Neuronal stem cell (in vitro differentiated cells): ENCODE data around the gene KCNJ6.

Source experiments
- DNase-seq: peaks from one replicate; pipeline ENCODE4 v3.0.0-alpha.2; 2013; ENCODE audit warnings: low spot score
- H2AFZ ChIP-seq: one replicate; pipeline ENCODE4 v1.6.1; 2013; ENCODE audit warnings: mild to moderate bottlenecking, low read length, inconsistent platforms
- H2AK5ac ChIP-seq: 2 replicates; pipeline ENCODE4 v1.6.1; 2013; ENCODE audit warnings: low read depth, mild to moderate bottlenecking, inconsistent platforms, low read length, moderate library complexity, mixed read lengths
- H2BK120ac ChIP-seq: 2 replicates; pipeline ENCODE4 v1.6.1; 2013; ENCODE audit warnings: low read depth, mild to moderate bottlenecking, inconsistent platforms, low read length, moderate library complexity, mixed read lengths
- H2BK12ac ChIP-seq: one replicate; pipeline ENCODE4 v1.6.1; 2013; ENCODE audit warnings: low read length, inconsistent platforms
- H2BK15ac ChIP-seq: 2 replicates; pipeline ENCODE4 v1.6.1; 2013; ENCODE audit warnings: mild to moderate bottlenecking, low read length, inconsistent platforms, mixed read lengths
- H2BK5ac ChIP-seq: one replicate; pipeline ENCODE4 v1.6.1; 2013; ENCODE audit warnings: inconsistent platforms, mild to moderate bottlenecking, low read length, moderate library complexity
- H3K14ac ChIP-seq: one replicate; pipeline ENCODE4 v1.6.1; 2013; ENCODE audit warnings: low read length, inconsistent platforms
- H3K18ac ChIP-seq: 2 replicates; pipeline ENCODE4 v1.6.1; 2013; ENCODE audit warnings: low read length, inconsistent platforms
- H3K23ac ChIP-seq: 2 replicates; pipeline ENCODE4 v1.6.1; 2013; ENCODE audit warnings: low read depth, mild to moderate bottlenecking, mixed read lengths, low read length, inconsistent platforms; ENCODE audit not compliant: poor library complexity
- H3K27ac ChIP-seq: replicated peaks from 3 replicates; pipeline ENCODE4 v1.5.1; 2013; ENCODE audit warnings: low read length, inconsistent platforms
- H3K27me3 ChIP-seq, 3 experiments: 2 replicates each; pipeline ENCODE4 v1.6.1; 2013; ENCODE audit warnings: low read length in 3 of 3, mild to moderate bottlenecking in 2 of 3, inconsistent platforms in 1 of 3, low read depth in 1 of 3, mixed read lengths in 1 of 3, moderate library complexity in 1 of 3; ENCODE audit not compliant: control insufficient read depth in 3 of 3, insufficient read depth in 3 of 3
- H3K36me3 ChIP-seq, 2 donors: replicated peaks in 1 of 2; 2 replicates each; pipeline ENCODE4 v1.6.1; 2013; ENCODE audit warnings: low read length in 2 of 2; ENCODE audit not compliant: control insufficient read depth in 2 of 2, insufficient read depth in 2 of 2
- H3K4ac ChIP-seq: 2 replicates; pipeline ENCODE4 v1.6.1; 2013; ENCODE audit warnings: inconsistent platforms, mild to moderate bottlenecking, low read length, moderate library complexity
- H3K4me1 ChIP-seq, 2 donors: 1 replicate in 1 of 2; 2 replicates in 1 of 2; pipeline ENCODE4 v1.6.1; 2013; ENCODE audit warnings: low read length in 2 of 2, low read depth in 1 of 2; ENCODE audit not compliant: control insufficient read depth in 2 of 2, insufficient read depth in 1 of 2
- H3K4me2 ChIP-seq: one replicate; pipeline ENCODE4 v1.6.1; 2013; ENCODE audit warnings: mild to moderate bottlenecking, low read length, inconsistent platforms; ENCODE audit not compliant: insufficient read depth, poor library complexity, severe bottlenecking
- H3K4me3 ChIP-seq, 2 donors: 2 replicates each; pipeline ENCODE4 v1.5.1; 2013; ENCODE audit warnings: low read length in 2 of 2, mild to moderate bottlenecking in 2 of 2, inconsistent platforms in 1 of 2, moderate library complexity in 1 of 2
- H3K79me1 ChIP-seq: one replicate; pipeline ENCODE4 v1.6.1; 2013; ENCODE audit warnings: low read depth, mild to moderate bottlenecking, inconsistent platforms, low read length, moderate library complexity
- H3K9ac ChIP-seq: one replicate; pipeline ENCODE4 v1.6.1; 2013; ENCODE audit warnings: mild to moderate bottlenecking, low read depth, low read length, inconsistent platforms; ENCODE audit not compliant: poor library complexity
- H3K9me3 ChIP-seq, 2 donors: replicated peaks in 1 of 2; 2 replicates each; pipeline versions ENCODE3 to v1.6.1; 2013; ENCODE audit warnings: low read length in 2 of 2, mild to moderate bottlenecking in 2 of 2, inconsistent platforms in 1 of 2, low read depth in 1 of 2, mixed read lengths in 1 of 2, moderate library complexity in 1 of 2; ENCODE audit not compliant: control insufficient read depth in 2 of 2, insufficient read depth in 1 of 2
- H4K8ac ChIP-seq: one replicate; pipeline ENCODE4 v1.6.1; 2013; ENCODE audit warnings: low read depth, mild to moderate bottlenecking, inconsistent platforms, low read length, moderate library complexity
- H4K91ac ChIP-seq: one replicate; pipeline ENCODE4 v1.6.1; 2013; ENCODE audit warnings: low read length, low read depth, mild to moderate bottlenecking, inconsistent platforms; ENCODE audit not compliant: poor library complexity
- WGBS, 2 donors: extraction: QIAGEN DNeasy Blood & Tissue Kit; methylation state at CpG; one replicate each; pipeline ENCODE4 v1.1.7; 2013; ENCODE audit warnings: missing lambda C conversion rate in 2 of 2, mixed read lengths in 1 of 2; ENCODE audit not compliant: insufficient read length in 2 of 2, insufficient replicate concordance in 1 of 2; ENCODE audit errors: extremely low coverage in 2 of 2; 5-methylcytosine and 5-hydroxymethylcytosine counted together

Gene KCNJ6

DNA sequence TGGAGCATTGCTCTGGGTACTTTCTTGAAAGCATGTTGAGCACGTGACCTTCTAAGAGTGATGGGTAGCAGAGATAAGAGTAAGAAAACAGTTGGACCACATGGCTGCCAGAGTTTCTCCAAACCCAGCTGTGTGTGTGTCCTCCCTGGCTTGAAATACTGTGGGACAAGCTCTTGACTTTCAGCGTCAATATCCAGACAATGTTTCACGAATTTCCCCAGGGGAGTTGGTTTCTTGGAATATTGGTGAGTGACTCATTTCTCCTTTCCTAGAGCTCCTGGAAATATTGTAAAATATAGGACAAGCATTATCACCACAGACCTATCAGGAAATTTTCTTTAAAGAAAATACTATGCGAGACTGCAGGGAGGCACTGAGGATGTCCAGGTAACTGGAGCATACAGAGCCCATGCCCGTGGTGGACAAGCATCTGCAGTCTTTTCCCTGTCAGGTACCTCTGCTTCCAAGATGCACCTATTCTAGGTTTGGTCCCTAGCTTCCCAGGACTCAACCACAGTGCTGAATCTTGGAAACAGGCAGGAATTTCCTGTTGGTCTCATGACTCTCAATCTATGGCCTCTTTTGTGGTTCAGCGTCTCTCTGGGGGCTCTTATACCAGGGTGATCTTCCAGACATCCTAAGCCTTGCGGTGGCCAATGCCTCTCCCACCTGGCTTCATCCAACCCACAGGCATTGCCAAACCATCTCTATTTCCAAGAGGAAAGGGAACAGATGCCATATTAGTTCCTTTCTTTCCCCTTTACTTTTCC lies 67.4 kb downstream of the KCNJ6 start:
- no peak overlapping the region for H3K23ac ChIP-seq
- H2BK15ac ChIP-seq: no peak overlapping the region
- H2BK5ac ChIP-seq: no peak overlapping the region
- no peak overlapping the region for H3K27ac ChIP-seq
- H3K36me3 ChIP-seq: no peaks in the 10 kb centered on the region
- H2AK5ac ChIP-seq: no peak overlapping the region
- H3K9me3 ChIP-seq: peaks cover 0 to 27% of the 10 kb centered on the region in 2 donors
- H2BK12ac ChIP-seq: no peak overlapping the region
- H3K18ac ChIP-seq: no peak overlapping the region
- peaks cover 0 to 3% of the 10 kb centered on the region in 2 donors for H3K4me1 ChIP-seq
- no peak overlapping the region for H4K91ac ChIP-seq
- H3K4me3 ChIP-seq: no peak overlapping the region
- no peak for DNase-seq
- no peak overlapping the region for H3K9ac ChIP-seq
- no CpG with 5 or more reads among the region's 7 CpGs for WGBS, 2 donors
- H3K4me2 ChIP-seq: no peak overlapping the region
- H2BK120ac ChIP-seq: no peak overlapping the region
- no peak overlapping the region for H2AFZ ChIP-seq
- no peak overlapping the region for H4K8ac ChIP-seq
- no peak overlapping the region for H3K4ac ChIP-seq
- no peak overlapping the region for H3K14ac ChIP-seq
- H3K79me1 ChIP-seq: no peaks in the 10 kb centered on the region
- no peaks in the 10 kb centered on the region for H3K27me3 ChIP-seq

DNA sequence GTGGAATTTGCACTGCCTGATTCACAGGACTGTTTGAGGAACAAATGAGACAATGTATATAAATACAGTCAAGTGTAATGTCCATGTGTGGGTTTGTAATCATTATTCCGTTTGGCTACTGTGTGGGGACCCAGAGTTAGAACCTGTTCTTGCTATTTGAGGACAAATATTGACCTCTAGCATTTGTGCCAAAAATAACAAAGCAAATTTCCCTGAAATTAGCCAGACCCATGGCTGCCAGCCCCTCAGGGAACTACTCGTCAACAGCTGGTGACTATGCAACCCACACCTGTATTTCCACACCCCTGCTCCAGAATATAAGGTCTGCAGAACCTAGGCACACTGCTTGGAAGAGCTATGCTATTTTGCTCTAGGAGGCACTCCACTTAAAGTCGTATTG lies 70.7 kb downstream of the KCNJ6 start:
- WGBS, 2 donors: no CpG with 5 or more reads among the region's 3 CpGs

DNA sequence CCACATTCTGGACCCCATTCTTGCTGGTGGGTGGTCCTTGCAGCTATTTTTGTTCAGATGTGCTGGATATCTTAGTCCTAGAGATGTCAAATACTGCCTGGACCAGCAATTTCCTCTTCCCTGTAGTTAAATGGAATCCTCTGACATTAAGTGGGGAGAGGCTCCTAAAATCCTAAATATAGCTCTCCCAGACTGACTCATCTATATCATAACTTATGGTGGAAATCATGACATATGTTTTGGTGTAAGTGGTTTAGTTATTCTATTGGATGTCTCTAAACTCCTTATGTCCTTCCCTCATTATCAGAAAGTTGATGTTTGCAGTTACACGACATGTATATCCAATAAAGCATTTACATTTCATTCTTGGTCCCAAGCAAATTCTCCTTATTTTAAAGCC lies 73.1 kb downstream of the KCNJ6 start:
- H3K9ac ChIP-seq: no peak overlapping the region
- H3K79me1 ChIP-seq: no peaks in the 10 kb centered on the region
- H3K4me2 ChIP-seq: no peak overlapping the region
- H4K91ac ChIP-seq: no peak overlapping the region
- peaks cover 2 to 9% of the 10 kb centered on the region in 2 donors for H3K4me1 ChIP-seq
- no CpG with 5 or more reads among the region's 1 CpG for WGBS, 2 donors
- H3K14ac ChIP-seq: no peak overlapping the region
- no peaks in the 10 kb centered on the region for H3K36me3 ChIP-seq
- DNase-seq: no peak
- H2AFZ ChIP-seq: no peak overlapping the region
- H3K9me3 ChIP-seq: peaks cover 0 to 5% of the 10 kb centered on the region in 2 donors
- H2BK12ac ChIP-seq: no peak overlapping the region
- no peak overlapping the region for H4K8ac ChIP-seq
- no peak overlapping the region for H3K4me3 ChIP-seq
- H2AK5ac ChIP-seq: no peak overlapping the region
- no peak overlapping the region for H3K23ac ChIP-seq
- H2BK120ac ChIP-seq: no peak overlapping the region
- no peak overlapping the region for H3K27ac ChIP-seq
- H2BK5ac ChIP-seq: no peak overlapping the region
- no peak overlapping the region for H3K4ac ChIP-seq
- no peaks in the 10 kb centered on the region for H3K27me3 ChIP-seq
- H2BK15ac ChIP-seq: no peak overlapping the region
- H3K18ac ChIP-seq: no peak overlapping the region

More for the DNA sequence above, 70.7 kb downstream of the KCNJ6 start:
- Histone ChIP-seq H2AK5ac (no peak overlapping the region), H3K18ac (no peak overlapping the region), H3K9ac (no peak overlapping the region), H3K14ac (no peak overlapping the region), H2BK12ac (no peak overlapping the region), H3K4me1 (peaks cover 5 to 9% of the 10 kb centered on the region in 2 donors), H4K8ac (no peak overlapping the region), H3K23ac (no peak overlapping the region), H3K79me1 (no peaks in the 10 kb centered on the region), H3K27ac (no peak overlapping the region), H2BK15ac (no peak overlapping the region), H3K4ac (no peak overlapping the region), H2AFZ (no peak overlapping the region), H3K9me3 (peaks cover 0 to 11% of the 10 kb centered on the region in 2 donors), H3K27me3 (no peaks in the 10 kb centered on the region), H2BK120ac (no peak overlapping the region), H2BK5ac (no peak overlapping the region), H3K4me3 (no peak overlapping the region), H4K91ac (no peak overlapping the region), H3K4me2 (no peak overlapping the region), H3K36me3 (no peaks in the 10 kb centered on the region)
- no peak for DNase-seq

DNA sequence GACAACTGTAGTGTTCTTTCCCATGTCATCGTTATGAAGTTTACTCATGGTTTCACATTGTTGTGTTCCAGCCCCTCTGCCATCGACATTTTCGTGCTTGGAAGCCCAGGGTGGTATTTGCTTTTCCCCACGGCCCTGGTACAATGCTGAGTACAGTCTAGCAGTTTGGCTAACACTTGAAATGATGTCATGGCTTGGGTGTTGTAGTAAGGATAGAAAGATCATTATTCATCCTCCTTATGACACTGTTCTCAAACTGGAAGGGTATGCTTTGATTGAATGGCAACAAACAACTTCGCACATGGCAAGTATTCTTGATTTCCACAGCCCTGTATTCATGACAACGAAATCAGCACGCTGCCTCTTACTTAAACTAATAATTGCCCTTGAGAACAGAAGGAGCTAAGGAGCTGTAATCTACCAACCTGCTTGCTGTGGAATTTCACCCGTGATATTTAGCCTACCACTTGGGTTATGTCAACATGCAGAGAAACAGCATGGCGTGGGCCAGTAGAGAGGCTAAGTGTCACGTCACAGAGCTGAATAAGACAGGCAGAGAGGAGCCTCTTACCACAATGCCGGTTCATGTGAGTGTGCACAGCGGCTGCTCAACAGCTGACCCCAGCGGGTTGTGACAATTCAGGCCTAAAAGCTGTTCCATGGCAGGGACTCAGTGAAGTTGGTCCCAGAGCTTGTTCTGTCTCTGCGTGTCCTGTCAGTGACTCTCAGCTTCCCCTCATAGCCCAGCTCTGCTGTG lies 73.9 kb downstream of the KCNJ6 start:
- no peak overlapping the region for H4K91ac ChIP-seq
- H2BK12ac ChIP-seq: no peak overlapping the region
- H3K27ac ChIP-seq: no peak overlapping the region
- WGBS, 2 donors: no CpG with 5 or more reads among the region's 14 CpGs
- peaks cover 2 to 9% of the 10 kb centered on the region in 2 donors for H3K4me1 ChIP-seq
- no peak overlapping the region for H2BK15ac ChIP-seq
- H3K9ac ChIP-seq: no peak overlapping the region
- no peak overlapping the region for H3K23ac ChIP-seq
- no peak overlapping the region for H2BK5ac ChIP-seq
- H3K4ac ChIP-seq: no peak overlapping the region
- DNase-seq: no peak
- no peaks in the 10 kb centered on the region for H3K27me3 ChIP-seq
- no peak overlapping the region for H3K4me3 ChIP-seq
- peak overlapping the region; percentile 14 for H2AK5ac ChIP-seq
- H4K8ac ChIP-seq: no peak overlapping the region
- H2BK120ac ChIP-seq: no peak overlapping the region
- H3K14ac ChIP-seq: no peak overlapping the region
- H3K4me2 ChIP-seq: no peak overlapping the region
- peaks cover 0 to 5% of the 10 kb centered on the region in 2 donors for H3K9me3 ChIP-seq
- H3K79me1 ChIP-seq: no peaks in the 10 kb centered on the region
- no peak overlapping the region for H2AFZ ChIP-seq
- no peaks in the 10 kb centered on the region for H3K36me3 ChIP-seq
- peak overlapping the region; percentile 11 for H3K18ac ChIP-seq
